K562 (cell line): ENCODE measurements around the gene CCT5. TPM values are rescaled to one million over a fixed set of nuclear protein-coding genes. Genes with fewer than 3 reads are reported as not detected.
A peak's percentile ranks its signal among the peaks of the same experiment; 100 is the strongest.

ENCODE experiments used
- ATAC-seq: fragments of 200-7000 bp; cut with Tn5 transposase; 3 replicates; pipeline ENCODE4 v1.9.1; 2020; ENCODE audit warnings: moderate library complexity
- BruUV-seq: library from RNA; stranded (reverse); fragments of 400-500 nt; replicated peaks from 2 replicates; lab custom pipeline; 2021; lab: Mats Ljungman, UMichigan
- CTCF ChIA-PET: fragments of 300-600 bp; formaldehyde crosslinking; extraction: SDS; loops from one replicate; lab custom pipeline; 2021; ENCODE audit warnings: low intra/inter-chr PET ratio; lab: Yijun Ruan, JAX
- POLR2A ChIA-PET: fragments of 300-600, 350-650 bp; sonication (Branson Sonifier 250); formaldehyde crosslinking; extraction: SDS; loops from one replicate; lab custom pipeline; 2021; ENCODE audit warnings: antibody characterized with exemption, inconsistent platforms; lab: Yijun Ruan, JAX
- DNase-seq, 4 experiments: peaks; one replicate each; pipeline versions ENCODE4 v3.0.0 to v3.0.0-alpha.2; 2011 to 2018; ENCODE audit warnings: low spot score in 3 of 4, mixed read lengths in 3 of 4; ENCODE audit errors: extremely low read depth in 1 of 4
- FAIRE-seq: peaks from 2 replicates; lab custom pipeline; 2011; peaks lifted over from hg19 to GRCh38; lab: Jason Lieb, UNC
- H2AFZ ChIP-seq: 2 replicates; pipeline ENCODE4 v1.6.0; 2011; ENCODE audit warnings: low read depth, low read length, control low read depth, inconsistent platforms
- H3K27ac ChIP-seq: fragments of 200-600 bp; 3 replicates; pipeline ENCODE4 v1.8.0; 2011; ENCODE audit warnings: low read depth, mild to moderate bottlenecking, control low read depth, inconsistent platforms, low read length, moderate library complexity, mixed read lengths; ENCODE audit errors: extremely low read depth
- H3K27me3 ChIP-seq, 2 experiments: fragments of 300-600 bp in 1 of 2; 2 replicates in 1 of 2; 3 replicates in 1 of 2; pipeline versions ENCODE4 v1.6.0 to v1.8.0; 2011; ENCODE audit warnings: inconsistent platforms in 2 of 2, low read length in 2 of 2, mild to moderate bottlenecking in 1 of 2, mixed read lengths in 1 of 2, moderate library complexity in 1 of 2; ENCODE audit not compliant: control insufficient read depth in 2 of 2, insufficient read depth in 2 of 2
- H3K36me3 ChIP-seq: fragments of 300-600 bp; 3 replicates; pipeline ENCODE4 v1.8.0; 2011; ENCODE audit warnings: mild to moderate bottlenecking, low read length, inconsistent platforms; ENCODE audit not compliant: control insufficient read depth, insufficient read depth
- H3K4me1 ChIP-seq, 2 experiments: fragments of 200-600 bp in 1 of 2; replicated peaks in 1 of 2; 2 replicates in 1 of 2; 3 replicates in 1 of 2; pipeline versions ENCODE4 v1.5.1 to v1.8.0; 2011; ENCODE audit warnings: inconsistent platforms in 2 of 2, low read length in 2 of 2, mild to moderate bottlenecking in 1 of 2, mixed read lengths in 1 of 2, moderate library complexity in 1 of 2; ENCODE audit not compliant: control insufficient read depth in 2 of 2, insufficient read depth in 2 of 2
- H3K4me2 ChIP-seq: 2 replicates; pipeline ENCODE4 v1.6.1; 2011; ENCODE audit warnings: low read length, control low read depth, inconsistent platforms, mixed read lengths; ENCODE audit not compliant: insufficient read depth
- H3K4me3 ChIP-seq: fragments of 200-600 bp; sonication (generic), shearing (Covaris generic); 2 replicates; pipeline ENCODE4 v1.5.1; 2016; ENCODE audit warnings: control low read depth, inconsistent platforms
- H3K79me2 ChIP-seq: fragments of 200-600 bp; 3 replicates; pipeline ENCODE4 v1.8.0; 2011; ENCODE audit warnings: low read length, inconsistent platforms; ENCODE audit not compliant: control insufficient read depth, insufficient read depth
- H3K9ac ChIP-seq, 2 experiments: 2 replicates each; pipeline versions ENCODE4 v1.6.0 to v1.6.1; 2011; ENCODE audit warnings: low read depth in 2 of 2, low read length in 2 of 2, control low read depth in 1 of 2, inconsistent platforms in 1 of 2, mild to moderate bottlenecking in 1 of 2, mixed read lengths in 1 of 2; ENCODE audit not compliant: insufficient read depth in 1 of 2
- H3K9me1 ChIP-seq: one replicate; pipeline ENCODE4 v1.6.0; 2011; ENCODE audit warnings: inconsistent platforms, mild to moderate bottlenecking, low read length, moderate library complexity; ENCODE audit not compliant: control insufficient read depth, insufficient read depth
- H3K9me3 ChIP-seq: replicated peaks from 2 replicates; pipeline ENCODE4 v1.5.1; 2011; ENCODE audit warnings: low read depth, low read length, inconsistent platforms; ENCODE audit not compliant: control insufficient read depth, insufficient read depth
- H4K20me1 ChIP-seq: replicated peaks from 2 replicates; pipeline ENCODE4 v1.6.1; 2011; ENCODE audit warnings: low read length, inconsistent platforms, mixed read lengths; ENCODE audit not compliant: control insufficient read depth, insufficient read depth
- BHLHE40 ChIP-seq: IDR thresholded peaks from 2 replicates; pipeline ENCODE4 v1.6.1; 2011; ENCODE audit warnings: low read length, improper control_type of control experiment
- FOXK1 ChIP-seq: sonication (generic); formaldehyde crosslinking; IDR thresholded peaks from 2 replicates; pipeline ENCODE4 v1.8.0; 2022; ENCODE audit warnings: missing genetic modification reagents, mild to moderate bottlenecking, borderline replicate concordance
- NR2C2 ChIP-seq, 2 experiments: fragments of 200-800 bp in 1 of 2; sonication (Bioruptor generic) in 1 of 2; sonication (generic) in 1 of 2; formaldehyde crosslinking in 1 of 2; IDR thresholded peaks; 2 replicates each; pipeline versions ENCODE4 v1.6.1 to v1.8.0; 2016 to 2022; ENCODE audit warnings: mild to moderate bottlenecking in 1 of 2, missing compliant biosample characterization in 1 of 2, missing genetic modification characterization in 1 of 2, missing genetic modification reagents in 1 of 2
- PCBP2 ChIP-seq: fragments of 200-400 bp; formaldehyde crosslinking; IDR thresholded peaks from 2 replicates; pipeline ENCODE4 v1.6.1; 2018; ENCODE audit warnings: low read length, low read depth, mild to moderate bottlenecking, moderate library complexity; ENCODE audit not compliant: poor library complexity, severe bottlenecking
- PTTG1 ChIP-seq: fragments of 450-650 bp; IDR thresholded peaks from 2 replicates; pipeline ENCODE4 v1.6.1; 2016; ENCODE audit warnings: low read depth, mild to moderate bottlenecking, missing genetic modification characterization, missing compliant biosample characterization
- TARDBP ChIP-seq: fragments of 450-650 bp; IDR thresholded peaks from 2 replicates; pipeline ENCODE4 v1.6.1; 2016
- WHSC1 ChIP-seq: IDR thresholded peaks from one replicate; pipeline ENCODE4 v1.6.1; 2012; ENCODE audit warnings: low read length, control low read depth, inconsistent platforms
- WGBS: fragments of 100-300 bp; shearing (Covaris generic); methylation state at CpG from one replicate; pipeline ENCODE4 v1.1.6; 2016; ENCODE audit warnings: low coverage, mixed read lengths; ENCODE audit not compliant: insufficient coverage; ENCODE audit errors: missing lambda C conversion rate; 5-methylcytosine and 5-hydroxymethylcytosine counted together
- in situ Hi-C: fragments of 300-500 bp; cut with MboI; formaldehyde crosslinking; loops from 4 replicates; pipeline ENCODE4 v1.15.0; 2018; ENCODE audit warnings: inconsistent platforms, mixed read lengths
- intact Hi-C: fragments of 100-400 bp; cut with micrococcal nuclease; formaldehyde crosslinking; loops from 2 replicates; pipeline ENCODE4 v1.14.2; 2022
- polyA plus RNA-seq, 8 experiments: library from polyadenylated mRNA; depleted of rRNA in 4 of 8; stranded (reverse) in 5 of 8; unstranded in 3 of 8; fragments of >200 nt; fragmentation: Nextera tagmentation in 2 of 8; fragmentation: Illumina TruSeq in 1 of 8; extraction: Ambion mirVana in 2 of 8; extraction: Trizol in 1 of 8; gene quantifications; 2 replicates each; pipeline versions ENCODE4 v1.2.1 to v1.2.3, GENCODE V29; 2011 to 2014; ENCODE audit warnings: inconsistent platforms in 1 of 8, missing spikeins in 1 of 8
- total RNA-seq, 7 experiments: library from RNA; depleted of rRNA in 6 of 7; stranded (reverse); fragments of >200 nt in 6 of 7; fragmentation: Illumina TruSeq in 2 of 7; extraction: Trizol in 2 of 7; gene quantifications; 2 replicates each; pipeline versions ENCODE4 v1.2.1 to v1.2.3, GENCODE V29; 2011 to 2021; ENCODE audit warnings: low replicate concordance in 1 of 7
- TF ChIP-seq, protein P1 (sequence below): IDR thresholded peaks from 3 replicates; pipeline ENCODE4 v1.6.1; 2011; ENCODE audit warnings: borderline replicate concordance, mild to moderate bottlenecking; ENCODE audit not compliant: insufficient read length, insufficient read depth

Gene CCT5
- total and polyA plus RNA-seq, 9 of the 15 experiments (the other 6 are each of a cell fraction or from before 2014, with no cell fraction given) = 782 to 1,606 (median 1,153) TPM

- ChIA-PET CTCF (no interaction called here), POLR2A (interaction anchor here (0.8 kb wide), 1 partner anchor 19 kb away, joined by 3 read pairs; no protein-coding TSS in a partner anchor)
- DNase-seq = no peak
- Histone ChIP-seq H3K9me1 (no peaks in the 10 kb centered on the region), H3K79me2 (peaks cover 53% of the 10 kb centered on the region), H3K27me3 (no peaks in the 10 kb centered on the region), H3K4me3 (no peak overlapping the region), H4K20me1 (no peaks in the 10 kb centered on the region), H3K4me2 (no peak overlapping the region), H3K9me3 (no peaks in the 10 kb centered on the region), H3K9ac (peak overlapping the region in 1 of 2 experiments; percentile 59; a peak in 2 of 4 replicates), H3K4me1 (peaks cover 41 to 42% of the 10 kb centered on the region in 2 experiments), H3K36me3 (peaks cover 78% of the 10 kb centered on the region), H3K27ac (no peak overlapping the region), H2AFZ (no peak overlapping the region)
- ATAC-seq = no peak
- FAIRE-seq = no peak
- TF ChIP-seq FOXK1 (CRISPR knock-in tag) (no peak), NR2C2 (CRISPR knock-in tag; IDR thresholded peaks at IDR 0.05) (no peak), NR2C2 (tag; IDR thresholded peaks at IDR 0.05) (no peak), TARDBP (no peak), PCBP2 (no peak), BHLHE40 (no peak), WHSC1 (peak; percentile 70), PTTG1 (tag) (no peak)
- TF ChIP-seq, protein P1, sequence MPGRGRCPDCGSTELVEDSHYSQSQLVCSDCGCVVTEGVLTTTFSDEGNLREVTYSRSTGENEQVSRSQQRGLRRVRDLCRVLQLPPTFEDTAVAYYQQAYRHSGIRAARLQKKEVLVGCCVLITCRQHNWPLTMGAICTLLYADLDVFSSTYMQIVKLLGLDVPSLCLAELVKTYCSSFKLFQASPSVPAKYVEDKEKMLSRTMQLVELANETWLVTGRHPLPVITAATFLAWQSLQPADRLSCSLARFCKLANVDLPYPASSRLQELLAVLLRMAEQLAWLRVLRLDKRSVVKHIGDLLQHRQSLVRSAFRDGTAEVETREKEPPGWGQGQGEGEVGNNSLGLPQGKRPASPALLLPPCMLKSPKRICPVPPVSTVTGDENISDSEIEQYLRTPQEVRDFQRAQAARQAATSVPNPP = no peak
- intact Hi-C loops = loop anchor here (5.0 kb wide), 1 partner anchor 62 kb away; the partner anchor contains the start of gene MARCHF6
- in situ Hi-C loops = no loop called here
- WGBS = 91% methylated on average over 8 of the region's 10 CpGs
- no TSS peak for BruUV-seq
Measured at GRCh38 chr5:10289991-10290390, 39.9 kb downstream of the CCT5 start.
